GM19438 (cell line): Measurements from ENCODE around the gene ISY1.
"Not testable (repeated sequence)": the region's sequence is repeated elsewhere in the genome, so short reads cannot be mapped to it uniquely, and the experiment has no call there.

Experiments used
- ATAC-seq: cut with Tn5 transposase; IDR thresholded peaks from one replicate; pipeline ENCODE4 v1.9.1; 2021; ENCODE audit warnings: low read depth; ENCODE audit not compliant: unreplicated experiment

ISY1 gene

DNA sequence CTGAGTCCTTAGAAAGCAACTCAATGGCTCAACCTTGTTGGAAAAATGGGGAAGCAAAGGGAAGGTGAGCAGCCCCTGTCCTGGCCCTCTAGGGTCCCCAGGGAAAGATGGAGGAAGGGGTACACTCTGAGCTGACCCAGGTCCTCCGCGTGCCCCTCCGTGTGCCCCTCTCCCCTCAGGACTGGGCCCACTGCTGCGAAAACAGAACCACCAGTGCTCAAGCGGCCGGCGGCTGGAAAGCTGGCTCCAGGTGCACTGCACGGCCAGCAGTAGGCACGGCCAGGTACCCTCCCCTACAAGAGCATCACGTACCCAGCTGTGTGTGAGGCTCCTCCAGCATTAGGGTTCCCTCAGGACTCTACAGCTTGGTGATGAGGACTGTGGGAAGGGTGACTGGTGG, 65.6 kb downstream of the ISY1 start:
- ATAC-seq, result no peak

DNA sequence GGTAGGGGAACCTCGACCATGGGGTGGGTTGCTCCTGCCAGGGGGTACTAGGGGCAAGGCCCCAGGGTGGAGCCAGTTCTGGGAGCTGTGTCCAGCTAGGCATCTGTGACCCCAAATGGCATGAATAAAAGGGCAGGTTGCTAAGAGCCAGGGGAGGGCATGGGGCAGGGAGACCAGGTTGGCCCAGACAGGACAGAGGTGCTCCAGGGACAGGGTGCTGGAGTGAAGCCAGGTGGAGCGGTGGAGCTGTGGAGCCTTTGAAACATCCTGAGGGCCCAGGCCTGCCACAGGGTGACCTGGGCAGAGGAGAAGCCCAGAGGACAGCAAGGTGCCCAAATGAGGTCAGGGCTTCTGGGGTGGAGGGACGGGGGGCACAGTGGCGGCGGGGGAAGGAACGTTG, 72.6 kb downstream of the ISY1 start:
- not testable (repeated sequence) for ATAC-seq

GRCh38 chr3:129087904-129088303, 73.0 kb downstream of the ISY1 start:
- not testable (repeated sequence) for ATAC-seq

DNA sequence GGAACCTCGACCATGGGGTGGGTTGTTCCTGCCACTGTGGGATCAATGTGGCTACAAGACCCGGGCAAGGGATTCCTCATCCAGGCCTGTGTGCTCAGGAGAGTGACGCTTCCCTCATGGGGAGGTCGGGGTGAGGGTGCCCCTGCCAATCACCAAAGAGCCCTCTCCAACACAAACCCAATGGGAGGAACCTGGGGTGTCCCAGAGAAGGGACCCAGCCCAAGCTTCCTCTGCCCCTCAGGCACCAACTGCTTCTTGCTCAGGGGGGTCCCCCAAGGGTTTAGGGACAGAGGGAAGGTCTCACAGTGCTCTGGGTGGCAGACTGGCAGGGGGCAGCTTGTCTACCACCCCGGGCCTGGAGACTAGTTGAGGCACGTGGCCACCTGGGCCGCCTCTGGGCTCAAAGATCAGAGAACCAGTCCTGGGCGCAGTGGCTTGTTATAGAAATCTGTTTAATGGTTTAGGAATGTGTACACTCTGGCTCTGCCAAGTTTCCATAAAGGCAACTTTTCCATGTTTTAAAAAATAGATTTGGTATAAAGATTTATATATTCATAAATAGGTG, 73.6 kb downstream of the ISY1 start:
- no peak for ATAC-seq

- no peak for ATAC-seq
These were observed 75.0 kb downstream of the ISY1 start for GRCh38 chr3:129085818-129086217.

- no peak for ATAC-seq
These were observed 75.6 kb downstream of the ISY1 start for GRCh38 chr3:129085165-129085715.

DNA sequence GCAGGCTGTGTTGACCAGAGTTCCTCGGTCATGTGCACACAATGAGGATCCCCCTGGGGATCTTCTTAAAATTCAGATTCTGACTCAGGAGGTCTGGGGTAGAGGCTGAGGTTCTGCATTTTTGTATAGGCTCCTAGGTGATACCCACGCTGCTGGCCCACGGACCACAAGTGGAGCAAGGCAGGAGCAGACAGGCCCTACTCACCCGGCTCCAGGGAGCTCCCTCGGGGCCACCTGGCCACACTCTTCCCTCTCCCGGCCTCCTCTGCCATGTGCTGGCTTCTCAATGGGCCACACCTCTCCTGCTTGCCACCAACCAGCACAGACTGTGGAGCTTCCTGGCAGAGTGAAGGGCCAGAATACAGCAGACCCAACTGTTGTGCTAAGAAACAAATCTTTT, 76.4 kb downstream of the ISY1 start:
- ATAC-seq, result no peak

- no peak for ATAC-seq
These were observed 78.8 kb downstream of the ISY1 start for GRCh38 chr3:129082026-129082425.

DNA sequence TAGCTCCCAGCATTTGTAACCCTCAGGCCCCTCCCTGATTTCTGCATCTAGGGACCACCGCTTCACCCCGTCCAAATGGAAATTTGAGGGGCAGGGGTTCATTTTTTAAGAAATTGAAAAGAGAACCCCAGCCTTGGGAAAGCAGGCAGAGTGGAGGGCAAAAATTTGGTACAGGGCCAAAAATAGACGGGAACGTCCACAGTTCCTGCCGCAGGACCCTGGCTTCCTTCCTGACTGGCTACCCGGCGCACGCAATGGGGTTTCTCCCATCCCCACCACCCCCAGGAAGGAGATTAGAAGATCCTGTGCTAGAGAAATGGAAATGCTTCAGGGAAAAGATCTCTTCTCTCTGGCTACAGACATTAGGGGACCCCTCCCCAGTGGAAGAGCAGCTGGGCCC, 79.4 kb downstream of the ISY1 start:
- no peak for ATAC-seq

DNA sequence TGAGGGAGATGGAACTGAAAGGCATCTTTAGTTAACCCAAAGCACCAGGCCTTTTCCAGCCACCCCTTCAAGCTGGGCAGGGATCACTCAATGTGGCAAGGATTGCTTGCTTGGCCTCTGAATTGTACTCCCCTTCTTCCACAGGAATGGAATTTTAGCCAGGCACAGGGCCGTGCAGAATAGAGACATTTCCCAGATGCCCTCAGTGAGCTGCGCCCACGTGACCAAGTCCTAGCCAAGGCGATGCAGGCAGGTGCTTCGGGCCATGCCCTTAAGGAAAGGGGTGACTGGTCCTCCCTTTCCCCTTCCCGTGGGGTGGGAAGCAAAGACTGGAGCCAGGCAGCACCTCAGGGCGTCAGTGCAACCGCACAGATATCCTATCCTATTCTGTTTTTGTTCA, 82.4 kb downstream of the ISY1 start:
- no peak for ATAC-seq
